Neural progenitor cell (in vitro differentiated cells): ENCODE data around the gene SMPX. TPM values are rescaled to one million over a fixed set of nuclear protein-coding genes. Genes with fewer than 3 reads are reported as not detected.

Experiments used
- DNase-seq: peaks from one replicate; pipeline ENCODE4 v3.0.0-alpha.2; 2016; ENCODE audit warnings: low spot score
- H2AFZ ChIP-seq: fragments of 200-600 bp; sonication (generic); replicated peaks from 2 replicates; pipeline ENCODE4 v1.6.1; 2016; ENCODE audit warnings: antibody characterized with exemption
- H3F3A ChIP-seq: fragments of 200-600 bp; sonication (generic); 2 replicates; pipeline ENCODE4 v1.6.1; 2016; ENCODE audit warnings: antibody characterized with exemption, low read depth
- H3K27ac ChIP-seq: fragments of 200-600 bp; sonication (generic); 2 replicates; pipeline ENCODE4 v1.5.1; 2016; ENCODE audit warnings: mild to moderate bottlenecking
- H3K27me3 ChIP-seq: fragments of 200-600 bp; sonication (generic); 2 replicates; pipeline ENCODE4 v1.6.1; 2016; ENCODE audit warnings: mild to moderate bottlenecking, moderate library complexity
- H3K36me3 ChIP-seq: fragments of 200-600 bp; sonication (generic); 2 replicates; pipeline ENCODE4 v1.5.1; 2016
- H3K4me1 ChIP-seq: fragments of 200-600 bp; sonication (generic); 2 replicates; pipeline ENCODE4 v1.6.1; 2016; ENCODE audit warnings: mixed run types
- H3K4me2 ChIP-seq: fragments of 200-600 bp; sonication (generic); 2 replicates; pipeline ENCODE4 v1.6.1; 2016
- H3K4me3 ChIP-seq: fragments of 200-600 bp; sonication (generic); 2 replicates; pipeline ENCODE4 v1.5.1; 2016
- H3K79me2 ChIP-seq: fragments of 200-600 bp; sonication (generic); 2 replicates; pipeline ENCODE4 v1.6.1; 2016; ENCODE audit warnings: low read depth
- H3K9ac ChIP-seq: fragments of 200-600 bp; sonication (generic); 2 replicates; pipeline ENCODE4 v1.6.1; 2016
- H3K9me3 ChIP-seq: fragments of 200-600 bp; sonication (generic); 2 replicates; pipeline ENCODE4 v1.5.1; 2016; ENCODE audit warnings: low read depth
- H4K20me1 ChIP-seq: fragments of 200-600 bp; sonication (generic); 2 replicates; pipeline ENCODE4 v1.6.1; 2016; ENCODE audit warnings: low read depth
- H3K27ac Mint-ChIP-seq: 3 replicates; pipeline ENCODE4 v1.8.0; 2021; ENCODE audit warnings: mixed read lengths
- H3K27me3 Mint-ChIP-seq: 2 replicates; pipeline ENCODE4 v1.8.0; 2022; ENCODE audit warnings: low read depth, mild to moderate bottlenecking, inconsistent platforms, moderate library complexity, mixed read lengths; ENCODE audit not compliant: insufficient read depth
- H3K36me3 Mint-ChIP-seq: 3 replicates; pipeline ENCODE4 v1.8.0; 2021; ENCODE audit warnings: mixed read lengths
- H3K4me1 Mint-ChIP-seq: 3 replicates; pipeline ENCODE4 v1.8.0; 2021; ENCODE audit warnings: mixed read lengths
- H3K4me3 Mint-ChIP-seq: 3 replicates; pipeline ENCODE4 v1.8.0; 2021; ENCODE audit warnings: mild to moderate bottlenecking, moderate library complexity, mixed read lengths
- H3K9me3 Mint-ChIP-seq: 3 replicates; pipeline ENCODE4 v1.8.0; 2020; ENCODE audit warnings: mixed read lengths
- CTCF ChIP-seq: fragments of 200-600 bp; sonication (generic); IDR thresholded peaks from 2 replicates; pipeline ENCODE4 v1.5.1; 2017; ENCODE audit warnings: antibody characterized with exemption, mild to moderate bottlenecking
- EZH2 ChIP-seq: fragments of 200-600 bp; sonication (generic); IDR thresholded peaks from 2 replicates; pipeline ENCODE4 v1.6.1; 2017; ENCODE audit warnings: antibody characterized with exemption, mild to moderate bottlenecking, moderate library complexity
- EZH2phosphoT487 ChIP-seq: fragments of 200-600 bp; sonication (generic); IDR thresholded peaks from 2 replicates; pipeline ENCODE4 v1.6.1; 2017; ENCODE audit warnings: antibody characterized with exemption
- total RNA-seq: library from RNA; depleted of rRNA; stranded (reverse); fragments of >200 nt; gene quantifications from 2 replicates; pipeline ENCODE4 v1.2.3, GENCODE V29; 2015; ENCODE audit warnings: low replicate concordance

SMPX gene
- total RNA-seq, 1 donor from 2014 or later = not detected

DNA sequence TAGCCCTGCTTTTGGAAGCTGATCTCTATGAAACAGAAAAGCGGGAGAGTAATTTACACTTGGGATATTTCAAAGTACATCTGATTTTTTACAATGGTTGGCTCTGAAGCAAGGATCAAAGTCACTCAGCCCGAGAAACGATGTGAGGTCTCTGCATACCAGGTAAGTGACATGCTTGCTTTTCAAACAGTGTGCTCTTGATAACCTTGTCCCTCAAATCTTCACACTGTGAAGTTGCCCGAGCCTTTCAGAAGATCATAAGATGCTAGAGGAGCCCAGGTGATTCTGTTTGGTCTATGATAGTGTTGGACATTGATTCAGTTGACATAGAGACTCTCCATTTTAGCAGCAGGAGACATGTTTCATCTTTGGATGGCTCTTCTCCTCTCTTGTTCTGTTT lies 52.7 kb downstream of the SMPX start:
- no peaks in the 10 kb centered on the region for H3K9me3 ChIP-seq

GRCh38 chrX:21702725-21703124 lies 55.2 kb downstream of the SMPX start:
- H3K4me3 Mint-ChIP-seq = no peak overlapping the region
- no peaks in the 10 kb centered on the region for H3K36me3 ChIP-seq
- no peak overlapping the region for H3K27ac Mint-ChIP-seq
- H3K9ac ChIP-seq = no peak overlapping the region
- H3K4me3 ChIP-seq = no peak overlapping the region
- H3K4me1 ChIP-seq = no peaks in the 10 kb centered on the region
- no peaks in the 10 kb centered on the region for H4K20me1 ChIP-seq
- no peaks in the 10 kb centered on the region for H3K9me3 Mint-ChIP-seq
- no peaks in the 10 kb centered on the region for H3K9me3 ChIP-seq
- DNase-seq = no peak
- no peak for TF ChIP-seq CTCF
- TF ChIP-seq EZH2 = no peak
- no peak for TF ChIP-seq EZH2phosphoT487
- no peaks in the 10 kb centered on the region for H3K27me3 ChIP-seq
- no peaks in the 10 kb centered on the region for H3K79me2 ChIP-seq
- no peaks in the 10 kb centered on the region for H3K36me3 Mint-ChIP-seq
- no peak overlapping the region for H3K27ac ChIP-seq
- H3K4me1 Mint-ChIP-seq = peaks cover 3% of the 10 kb centered on the region
- H2AFZ ChIP-seq = no peak overlapping the region
- H3F3A ChIP-seq = no peaks in the 10 kb centered on the region
- H3K27me3 Mint-ChIP-seq = no peaks in the 10 kb centered on the region
- H3K4me2 ChIP-seq = no peak overlapping the region

More for the DNA sequence above, 52.7 kb downstream of the SMPX start:
- Histone ChIP-seq H3F3A (no peaks in the 10 kb centered on the region), H3K4me1 (no peaks in the 10 kb centered on the region), H4K20me1 (no peaks in the 10 kb centered on the region), H3K27ac (no peak overlapping the region), H3K9ac (no peak overlapping the region), H3K4me3 (no peak overlapping the region), H3K27me3 (no peaks in the 10 kb centered on the region), H3K4me2 (no peak overlapping the region), H3K36me3 (no peaks in the 10 kb centered on the region), H2AFZ (no peak overlapping the region), H3K79me2 (no peaks in the 10 kb centered on the region)
- Mint-ChIP-seq H3K4me1 (peaks cover 3% of the 10 kb centered on the region), H3K36me3 (no peaks in the 10 kb centered on the region), H3K4me3 (no peak overlapping the region), H3K27me3 (no peaks in the 10 kb centered on the region), H3K27ac (no peak overlapping the region), H3K9me3 (no peaks in the 10 kb centered on the region)
- DNase-seq = no peak
- TF ChIP-seq CTCF (no peak), EZH2phosphoT487 (no peak), EZH2 (no peak)

GRCh38 chrX:21700967-21701366 lies 56.9 kb downstream of the SMPX start:
- Histone ChIP-seq H2AFZ (no peak overlapping the region), H3K4me1 (no peaks in the 10 kb centered on the region), H3K4me3 (no peak overlapping the region), H3K4me2 (no peak overlapping the region), H3K27ac (no peak overlapping the region), H3K79me2 (no peaks in the 10 kb centered on the region), H3K27me3 (no peaks in the 10 kb centered on the region), H3K9me3 (no peaks in the 10 kb centered on the region), H3K9ac (no peak overlapping the region), H3K36me3 (no peaks in the 10 kb centered on the region), H3F3A (no peaks in the 10 kb centered on the region), H4K20me1 (no peaks in the 10 kb centered on the region)
- Mint-ChIP-seq H3K4me3 (no peak overlapping the region), H3K36me3 (no peaks in the 10 kb centered on the region), H3K4me1 (peaks cover 3% of the 10 kb centered on the region), H3K27ac (no peak overlapping the region), H3K27me3 (no peaks in the 10 kb centered on the region), H3K9me3 (no peaks in the 10 kb centered on the region)
- TF ChIP-seq CTCF (no peak), EZH2 (no peak), EZH2phosphoT487 (no peak)
- no peak for DNase-seq

- H3K9ac ChIP-seq = no peak overlapping the region
- Mint-ChIP-seq H3K27me3 (no peaks in the 10 kb centered on the region), H3K4me3 (no peak overlapping the region), H3K27ac (no peak overlapping the region), H3K36me3 (no peaks in the 10 kb centered on the region), H3K9me3 (no peaks in the 10 kb centered on the region), H3K4me1 (peaks cover 3% of the 10 kb centered on the region)
- no peaks in the 10 kb centered on the region for H3K36me3 ChIP-seq
- no peaks in the 10 kb centered on the region for H3K79me2 ChIP-seq
- TF ChIP-seq EZH2 = no peak
- no peak for TF ChIP-seq CTCF
- TF ChIP-seq EZH2phosphoT487 = no peak
- H3F3A ChIP-seq = no peaks in the 10 kb centered on the region
- no peak for DNase-seq
- H3K27ac ChIP-seq = no peak overlapping the region
- H2AFZ ChIP-seq = no peak overlapping the region
- H3K9me3 ChIP-seq = no peaks in the 10 kb centered on the region
- H3K4me3 ChIP-seq = no peak overlapping the region
- no peaks in the 10 kb centered on the region for H3K27me3 ChIP-seq
- H3K4me2 ChIP-seq = no peak overlapping the region
- H3K4me1 ChIP-seq = no peaks in the 10 kb centered on the region
- no peaks in the 10 kb centered on the region for H4K20me1 ChIP-seq
These were observed 57.6 kb downstream of the SMPX start for GRCh38 chrX:21700275-21700674.
